ENCODE data around the gene PCDHGC4. TPM values are rescaled to one million over a fixed set of nuclear protein-coding genes. Genes with fewer than 3 reads are reported as not detected.

PCDHGC4 gene
- 1 to 10 TPM; 1.5 to 4.1 (median 3.5) TPM for total RNA-seq

- no peak for TF ChIP-seq CTCF (IDR thresholded peaks at IDR 0.05)
- peak; percentile 45 for ATAC-seq (ENCODE audit: low FRiP score)
- no peak for DNase-seq (ENCODE audit: low spot score)
Measured at GRCh38 chr5:141484641-141485311, at the start of gene PCDHGC4. Gene PCDHGC4, plus strand, starts transcription at chr5:141485030. Its CDS starts 144 bp downstream, at chr5:141485174.

- DNase-seq (ENCODE audit: low spot score): no peak
- no peak for TF ChIP-seq CTCF (IDR thresholded peaks at IDR 0.05)
- no peak for ATAC-seq (ENCODE audit: low FRiP score)
Measured at GRCh38 chr5:141437221-141437620, 47.6 kb upstream of the PCDHGC4 start.

- no peak for TF ChIP-seq CTCF (IDR thresholded peaks at IDR 0.05)
- no peak for ATAC-seq (ENCODE audit: low FRiP score)
Measured at GRCh38 chr5:141439411-141440141, 45.3 kb upstream of the PCDHGC4 start.

GRCh38 chr5:141440341-141440740, 44.5 kb upstream of the PCDHGC4 start:
- no peak for DNase-seq (ENCODE audit: low spot score)
- no peak for ATAC-seq (ENCODE audit: low FRiP score)
- no peak for TF ChIP-seq CTCF (IDR thresholded peaks at IDR 0.05)

More at GRCh38 chr5:141439411-141440141, 45.3 kb upstream of the PCDHGC4 start:
- DNase-seq (ENCODE audit: low spot score): no peak

GRCh38 chr5:141441571-141442170, 43.2 kb upstream of the PCDHGC4 start:
- ATAC-seq (ENCODE audit: low FRiP score) (no peak), DNase-seq (ENCODE audit: low spot score) (no peak)
- TF ChIP-seq CTCF (IDR thresholded peaks at IDR 0.05): no peak

GRCh38 chr5:141465351-141465750, 19.5 kb upstream of the PCDHGC4 start:
- ATAC-seq (ENCODE audit: low FRiP score) (no peak), DNase-seq (ENCODE audit: low spot score) (no peak)
- no peak for TF ChIP-seq CTCF (IDR thresholded peaks at IDR 0.05)

Measured in omental fat pad (tissue), 4 donors.